Measurements from ENCODE around the gene CDH23.

CDH23 gene

DNA sequence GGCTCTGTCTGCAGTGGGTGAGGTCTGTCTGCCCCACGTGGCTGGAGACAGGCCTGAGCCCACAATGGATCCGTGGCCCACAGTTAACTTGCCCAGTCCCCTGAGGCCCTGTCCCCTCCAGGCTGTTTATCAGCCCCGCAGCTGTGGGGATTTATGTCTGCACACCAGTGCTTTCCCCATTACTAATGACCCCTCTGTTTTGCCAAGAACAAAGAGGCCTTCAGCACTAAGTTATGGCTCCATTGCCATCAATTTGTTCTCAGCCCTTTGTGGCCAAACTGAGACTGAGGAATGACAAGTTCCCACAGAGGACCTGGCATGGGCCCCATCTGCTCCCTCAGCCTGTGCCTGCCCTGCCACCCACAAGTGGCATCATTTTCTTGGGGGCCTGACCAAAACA is 184.7 kb downstream of the CDH23 start:
- TF ChIP-seq POLR2AphosphoS5 (IDR thresholded peaks at IDR 0.05; ENCODE audit: low read depth, low read length) = no peak
- TF ChIP-seq, protein P1, sequence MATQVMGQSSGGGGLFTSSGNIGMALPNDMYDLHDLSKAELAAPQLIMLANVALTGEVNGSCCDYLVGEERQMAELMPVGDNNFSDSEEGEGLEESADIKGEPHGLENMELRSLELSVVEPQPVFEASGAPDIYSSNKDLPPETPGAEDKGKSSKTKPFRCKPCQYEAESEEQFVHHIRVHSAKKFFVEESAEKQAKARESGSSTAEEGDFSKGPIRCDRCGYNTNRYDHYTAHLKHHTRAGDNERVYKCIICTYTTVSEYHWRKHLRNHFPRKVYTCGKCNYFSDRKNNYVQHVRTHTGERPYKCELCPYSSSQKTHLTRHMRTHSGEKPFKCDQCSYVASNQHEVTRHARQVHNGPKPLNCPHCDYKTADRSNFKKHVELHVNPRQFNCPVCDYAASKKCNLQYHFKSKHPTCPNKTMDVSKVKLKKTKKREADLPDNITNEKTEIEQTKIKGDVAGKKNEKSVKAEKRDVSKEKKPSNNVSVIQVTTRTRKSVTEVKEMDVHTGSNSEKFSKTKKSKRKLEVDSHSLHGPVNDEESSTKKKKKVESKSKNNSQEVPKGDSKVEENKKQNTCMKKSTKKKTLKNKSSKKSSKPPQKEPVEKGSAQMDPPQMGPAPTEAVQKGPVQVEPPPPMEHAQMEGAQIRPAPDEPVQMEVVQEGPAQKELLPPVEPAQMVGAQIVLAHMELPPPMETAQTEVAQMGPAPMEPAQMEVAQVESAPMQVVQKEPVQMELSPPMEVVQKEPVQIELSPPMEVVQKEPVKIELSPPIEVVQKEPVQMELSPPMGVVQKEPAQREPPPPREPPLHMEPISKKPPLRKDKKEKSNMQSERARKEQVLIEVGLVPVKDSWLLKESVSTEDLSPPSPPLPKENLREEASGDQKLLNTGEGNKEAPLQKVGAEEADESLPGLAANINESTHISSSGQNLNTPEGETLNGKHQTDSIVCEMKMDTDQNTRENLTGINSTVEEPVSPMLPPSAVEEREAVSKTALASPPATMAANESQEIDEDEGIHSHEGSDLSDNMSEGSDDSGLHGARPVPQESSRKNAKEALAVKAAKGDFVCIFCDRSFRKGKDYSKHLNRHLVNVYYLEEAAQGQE (IDR thresholded peaks at IDR 0.05; ENCODE audit: insufficient read depth in 1 of 2, low read depth in 2 of 2, low read length in 2 of 2) = no peak
- no peak for TF ChIP-seq TAF1 (IDR thresholded peaks at IDR 0.05; ENCODE audit: borderline replicate concordance, insufficient read depth, low read length)
- TF ChIP-seq FOXP2 (optimal IDR thresholded peaks at IDR 0.05; ENCODE audit: borderline replicate concordance, extremely low read depth, extremely low read length, insufficient read depth) = no peak

DNA sequence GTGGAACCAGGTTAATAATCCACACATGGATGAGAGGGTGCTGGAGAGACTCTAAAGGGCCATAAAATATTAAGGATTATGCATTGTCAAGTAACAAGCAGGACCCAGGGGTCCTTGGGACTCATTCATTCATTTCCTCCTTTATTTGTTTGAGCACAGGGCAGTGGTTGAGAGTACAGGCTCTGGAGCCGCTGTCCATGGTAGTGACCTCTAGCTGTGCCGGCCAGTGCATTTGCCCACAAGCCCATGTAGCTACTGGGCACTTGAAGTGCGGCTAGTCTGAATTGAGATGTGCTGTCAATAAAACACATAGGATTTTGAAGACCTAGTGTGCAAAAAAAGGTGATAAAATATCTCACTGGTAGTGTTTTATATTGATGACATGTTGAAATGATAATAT is 185.3 kb downstream of the CDH23 start:
- TF ChIP-seq, protein P1 (IDR thresholded peaks at IDR 0.05; ENCODE audit: insufficient read depth in 1 of 2, low read depth in 2 of 2, low read length in 2 of 2) = peak; percentile 95 to 99
- TF ChIP-seq FOXP2 (optimal IDR thresholded peaks at IDR 0.05; ENCODE audit: borderline replicate concordance, extremely low read depth, extremely low read length, insufficient read depth) = no peak

DNA sequence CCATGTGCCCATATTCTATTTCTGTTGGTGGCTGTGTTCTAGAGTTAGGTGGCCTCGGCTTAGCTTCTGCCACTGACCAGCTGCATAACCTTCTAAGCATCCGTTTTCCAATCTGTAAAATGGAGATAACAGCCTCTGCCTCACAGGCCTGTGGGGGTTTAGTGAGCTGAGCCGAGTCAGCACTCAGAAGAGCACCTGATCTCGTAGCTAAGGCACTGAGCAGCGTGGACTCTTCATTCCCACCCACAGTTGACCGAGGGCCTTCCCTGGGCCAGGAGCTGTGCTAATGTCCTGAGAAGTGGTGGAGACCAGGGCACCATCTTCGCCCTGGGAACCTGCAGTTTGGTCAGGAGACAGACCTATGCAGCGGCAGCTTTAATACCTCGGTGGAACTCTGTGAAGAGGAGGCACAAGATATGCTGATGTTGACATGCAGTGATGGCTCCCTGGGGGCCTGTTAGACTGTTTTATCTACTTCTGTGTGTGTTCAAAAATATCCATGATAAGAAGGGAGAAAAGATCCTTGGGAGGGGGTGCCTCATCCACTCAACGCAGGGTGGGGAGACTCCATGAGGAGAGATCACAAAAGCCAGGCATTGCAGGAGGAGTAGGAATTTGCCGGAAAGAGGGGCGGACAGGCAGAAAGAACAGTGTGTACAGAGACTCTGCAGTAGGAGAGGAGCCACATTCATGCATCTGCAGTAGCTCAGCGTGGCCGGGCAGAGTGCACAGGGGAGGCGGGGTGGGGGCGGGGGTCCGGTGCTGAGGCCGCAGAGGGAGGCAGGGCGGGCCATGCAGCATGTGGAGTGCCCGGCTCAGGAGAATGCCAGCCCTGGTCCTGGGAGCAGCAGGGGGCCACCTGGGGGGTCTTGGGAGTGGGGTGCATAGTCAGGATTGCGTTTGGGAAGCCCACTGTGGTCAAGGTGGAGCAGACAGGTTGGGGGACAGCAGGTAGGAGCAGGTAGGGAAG is 186.1 kb downstream of the CDH23 start:
- TF ChIP-seq SIN3A (IDR thresholded peaks at IDR 0.05; ENCODE audit: borderline replicate concordance, insufficient read depth, low read length) (no peak), FOXP2 (optimal IDR thresholded peaks at IDR 0.05; ENCODE audit: borderline replicate concordance, extremely low read depth, extremely low read length, insufficient read depth) (no peak), POLR2AphosphoS5 (IDR thresholded peaks at IDR 0.05; ENCODE audit: low read depth, low read length) (no peak), TAF1 (IDR thresholded peaks at IDR 0.05; ENCODE audit: borderline replicate concordance, insufficient read depth, low read length) (no peak)
- TF ChIP-seq, protein P1 (IDR thresholded peaks at IDR 0.05; ENCODE audit: insufficient read depth in 1 of 2, low read depth in 2 of 2, low read length in 2 of 2) = no peak

DNA sequence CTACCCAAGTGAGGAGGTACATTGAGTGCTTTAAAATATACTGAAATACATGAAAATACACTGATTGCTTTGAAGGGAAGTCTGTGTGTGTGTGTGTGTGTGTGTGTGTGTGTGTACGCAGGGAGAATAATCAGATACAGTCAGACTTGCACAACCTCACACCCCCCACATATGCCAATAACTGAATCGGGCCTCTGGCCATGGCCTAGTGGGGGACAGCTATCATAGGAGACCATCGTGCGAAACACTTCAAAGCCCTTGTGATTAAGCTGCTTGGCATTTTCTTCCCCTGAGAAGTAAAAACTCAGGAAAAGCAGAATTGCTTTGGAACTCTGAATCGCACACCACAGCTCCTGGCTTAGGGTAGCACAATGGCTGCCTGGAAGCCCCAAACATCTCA is 187.7 kb downstream of the CDH23 start:
- TF ChIP-seq POLR2AphosphoS5 (IDR thresholded peaks at IDR 0.05; ENCODE audit: low read depth, low read length) (no peak), FOXP2 (optimal IDR thresholded peaks at IDR 0.05; ENCODE audit: borderline replicate concordance, extremely low read depth, extremely low read length, insufficient read depth) (no peak), SIN3A (IDR thresholded peaks at IDR 0.05; ENCODE audit: borderline replicate concordance, insufficient read depth, low read length) (no peak), TAF1 (IDR thresholded peaks at IDR 0.05; ENCODE audit: borderline replicate concordance, insufficient read depth, low read length) (no peak)
- TF ChIP-seq, protein P1 (IDR thresholded peaks at IDR 0.05; ENCODE audit: insufficient read depth in 1 of 2, low read depth in 2 of 2, low read length in 2 of 2) = no peak
